Left lung (tissue), 10 donors: Measurements from ENCODE around the gene MAML1. TPM values are rescaled to one million over a fixed set of nuclear protein-coding genes. Genes with fewer than 3 reads are reported as not detected.
A peak's percentile ranks its signal among the peaks of the same experiment; 100 is the strongest.

Experiments
- ATAC-seq: fragments of 200-7000 bp; cut with Tn5 transposase; one replicate; pipeline ENCODE4 v1.9.1; 2020; ENCODE audit warnings: moderate library complexity
- DNase-seq, 4 donors: peaks; one replicate each; pipeline ENCODE4 v3.0.0-alpha.2; 2013 to 2020
- H3K27ac ChIP-seq, 2 donors: fragments of 200-600 bp; sonication (generic) in 1 of 2; one replicate each; pipeline versions ENCODE4 v1.5.0 to v1.8.0; 2020 to 2021
- H3K27me3 ChIP-seq, 2 donors: fragments of 200-600 bp; sonication (generic) in 1 of 2; one replicate each; pipeline versions ENCODE4 v1.5.0 to v1.8.0; 2020 to 2021
- H3K36me3 ChIP-seq, 2 donors: fragments of 200-600 bp; sonication (generic) in 1 of 2; one replicate each; pipeline versions ENCODE4 v1.5.0 to v1.8.0; 2020 to 2021
- H3K4me1 ChIP-seq, 2 donors: fragments of 200-600 bp; one replicate each; pipeline ENCODE4 v1.8.0; 2021
- H3K4me3 ChIP-seq, 2 donors: fragments of 200-600 bp; sonication (generic) in 1 of 2; one replicate each; pipeline versions ENCODE4 v1.5.0 to v1.8.0; 2020 to 2021; ENCODE audit warnings: mild to moderate bottlenecking in 1 of 2
- H3K9me3 ChIP-seq, 2 donors: fragments of 200-600 bp; sonication (generic) in 1 of 2; one replicate each; pipeline versions ENCODE4 v1.5.0 to v1.8.0; 2020 to 2021
- CTCF ChIP-seq, 2 donors: fragments of 200-600 bp; sonication (generic) in 1 of 2; IDR thresholded peaks; one replicate each; pipeline versions ENCODE4 v1.5.0 to v1.8.0; 2021; ENCODE audit warnings: antibody characterized with exemption in 2 of 2
- intact Hi-C, 2 donors: fragments of 100-400 bp; cut with DNase I; formaldehyde crosslinking; loops; one replicate each; pipeline versions ENCODE4 v1.11.2 to v1.14.2; 2022
- polyA plus RNA-seq, 6 donors: library from polyadenylated mRNA; unstranded; fragments of 120-200 nt; gene quantifications; one replicate each; pipeline ENCODE4 v1.2.1, GENCODE V29; 2013; ENCODE audit not compliant: insufficient read length in 6 of 6
- total RNA-seq, 2 donors: library from RNA; stranded (reverse); fragmentation: NEBNext Ultra II Directional; extraction: Animal tissue kit (Norgen Biotek cat#: 25700); gene quantifications; one replicate each; pipeline ENCODE4 v1.2.1, GENCODE V29; 2021
- donor health status: DM: no; HTN: yes; CAD: no.
- donor health status: DM: no; HTN: no; CAD: no.

Gene MAML1
- total and polyA plus RNA-seq, 8 donors: 23.8 to 48.1 (median 43.9) TPM

GRCh38 chr5:179820483-179821297 is 88.1 kb downstream of the MAML1 start, which contains the start of gene SQSTM1:
Gene SQSTM1, plus strand, starts transcription at chr5:179820905. Its CDS starts 32 bp downstream, at chr5:179820937.
- H3K4me1 ChIP-seq: peaks cover 40 to 82% of the 10 kb centered on the region in 2 donors
- peaks cover 8 to 38% of the 10 kb centered on the region in 2 donors for H3K36me3 ChIP-seq
- intact Hi-C loops: no loop called here
- H3K9me3 ChIP-seq: no peaks in the 10 kb centered on the region
- ATAC-seq (peak; percentile 67), DNase-seq (peak; percentile 88 to 97 (median 90))
- H3K27me3 ChIP-seq: no peaks in the 10 kb centered on the region
- peak within 1 kb of the TSS; percentile 96 to 99 for H3K4me3 ChIP-seq
- H3K27ac ChIP-seq: peak within 1 kb of the TSS; percentile 98 to 100
- TF ChIP-seq CTCF (IDR thresholded peaks at IDR 0.05): peak in 1 of 2 donors; percentile 36

- H3K9me3 ChIP-seq: no peaks in the 10 kb centered on the region
- DNase-seq: peak; percentile 90 to 97 (median 96)
- peak; percentile 67 for ATAC-seq
- H3K4me3 ChIP-seq: peak overlapping the region; percentile 96 to 99
- no peaks in the 10 kb centered on the region for H3K27me3 ChIP-seq
- peaks cover 8 to 46% of the 10 kb centered on the region in 2 donors for H3K36me3 ChIP-seq
- no peak for TF ChIP-seq CTCF (IDR thresholded peaks at IDR 0.05)
- intact Hi-C loops: no loop called here
- peaks cover 40 to 88% of the 10 kb centered on the region in 2 donors for H3K4me1 ChIP-seq
- peak overlapping the region; percentile 98 to 100 for H3K27ac ChIP-seq
Observed at GRCh38 chr5:179821298-179822058, 88.9 kb downstream of the MAML1 start.

- Histone ChIP-seq H3K36me3 (peaks cover 8 to 52% of the 10 kb centered on the region in 2 donors), H3K4me3 (peak overlapping the region; percentile 96 to 99), H3K27ac (peak overlapping the region; percentile 98 to 100), H3K9me3 (no peaks in the 10 kb centered on the region), H3K27me3 (no peaks in the 10 kb centered on the region), H3K4me1 (peaks cover 40 to 88% of the 10 kb centered on the region in 2 donors)
- ATAC-seq (no peak), DNase-seq (peak in 1 of 4 donors; percentile 32)
- TF ChIP-seq CTCF (IDR thresholded peaks at IDR 0.05): no peak
- intact Hi-C loops: no loop called here
Observed at GRCh38 chr5:179822059-179822432, 89.4 kb downstream of the MAML1 start.

- ATAC-seq (no peak), DNase-seq (peak in 1 of 4 donors; percentile 67)
- intact Hi-C loops: no loop called here
- peak overlapping the region; percentile 26 to 42 for H3K27ac ChIP-seq
- peaks cover 40 to 88% of the 10 kb centered on the region in 2 donors for H3K4me1 ChIP-seq
- peak overlapping the region; percentile 96 to 99 for H3K4me3 ChIP-seq
- H3K9me3 ChIP-seq: no peaks in the 10 kb centered on the region
- no peaks in the 10 kb centered on the region for H3K27me3 ChIP-seq
- peaks cover 8 to 56% of the 10 kb centered on the region in 2 donors for H3K36me3 ChIP-seq
- no peak for TF ChIP-seq CTCF (IDR thresholded peaks at IDR 0.05)
Observed at GRCh38 chr5:179822444-179822990, 89.9 kb downstream of the MAML1 start.
